Stimulated activated naive CD8-positive, alpha-beta T cell treated with anti-CD3 and anti-CD28 coated beads, Interleukin-15, amount 100 ng/mL, for 72 hours (primary cell): ENCODE data around the gene MASTL.

Experiments
- ATAC-seq: fragments of 150-1000 bp; cut with Tn5 transposase; 2 replicates; pipeline ENCODE4 v1.10.0; 2021; ENCODE audit warnings: mild to moderate bottlenecking, moderate library complexity
- DNase-seq, 2 donors: peaks; one replicate each; pipeline ENCODE4 v3.0.0; 2021 to 2022
- H3K27ac Mint-ChIP-seq, 2 donors: one replicate each; pipeline ENCODE4 v1.8.0; 2022; ENCODE audit warnings: mild to moderate bottlenecking in 2 of 2, mixed read lengths in 2 of 2, moderate library complexity in 2 of 2
- H3K27me3 Mint-ChIP-seq: one replicate; pipeline ENCODE4 v1.8.0; 2022; ENCODE audit warnings: mixed read lengths
- H3K4me1 Mint-ChIP-seq: one replicate; pipeline ENCODE4 v1.8.0; 2022; ENCODE audit warnings: mild to moderate bottlenecking, mixed read lengths
- H3K4me3 Mint-ChIP-seq, 2 donors: one replicate each; pipeline ENCODE4 v1.8.0; 2022; ENCODE audit warnings: mild to moderate bottlenecking in 2 of 2, mixed read lengths in 2 of 2, moderate library complexity in 1 of 2
- H3K9me3 Mint-ChIP-seq, 2 donors: one replicate each; pipeline ENCODE4 v1.8.0; 2022; ENCODE audit warnings: mixed read lengths in 2 of 2

The MASTL gene

DNA sequence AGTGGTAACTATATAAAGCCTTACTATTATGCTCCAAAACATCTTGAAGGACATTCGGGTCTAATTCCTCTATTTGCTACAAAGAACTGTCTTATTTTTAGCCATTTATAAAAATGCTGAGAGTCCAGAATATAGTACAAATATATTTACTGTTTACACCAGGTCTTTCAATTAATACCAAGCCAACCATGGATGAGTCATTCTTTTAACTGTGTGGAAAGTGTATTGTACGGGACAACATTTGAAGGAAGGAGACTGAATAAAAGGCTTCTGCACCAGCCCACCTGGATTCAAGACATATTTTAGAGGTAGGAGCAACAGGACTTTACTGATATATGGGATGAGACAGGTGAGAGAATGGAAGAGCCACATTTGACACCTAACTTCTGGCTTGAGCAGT is 35.4 kb downstream of the MASTL start:
- ATAC-seq (no peak), DNase-seq (no peak)
- Mint-ChIP-seq H3K4me1 (no peaks in the 10 kb centered on the region), H3K9me3 (no peaks in the 10 kb centered on the region), H3K27me3 (no peaks in the 10 kb centered on the region), H3K4me3 (no peak overlapping the region), H3K27ac (no peak overlapping the region)

DNA sequence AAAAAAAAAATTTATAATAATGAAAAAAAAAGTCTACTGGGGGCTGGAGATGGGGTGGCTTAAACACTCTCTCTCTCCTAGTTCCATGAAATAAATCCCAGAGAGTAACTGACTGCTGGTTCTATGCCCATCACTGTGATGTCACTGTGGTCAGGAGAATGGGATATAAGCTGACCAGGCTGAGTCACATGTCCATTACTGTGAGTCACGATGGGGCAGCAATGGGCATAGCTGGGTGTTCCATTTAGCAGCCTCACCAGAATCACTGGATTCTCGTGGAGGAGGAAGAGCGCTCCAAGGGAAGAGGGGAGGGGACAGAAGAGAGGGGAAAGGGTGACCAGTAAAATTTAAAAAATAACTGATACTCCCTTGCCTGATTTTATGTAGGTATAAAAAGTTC is 37.1 kb downstream of the MASTL start:
- Mint-ChIP-seq H3K9me3 (no peaks in the 10 kb centered on the region), H3K27ac (peak overlapping the region in 1 of 2 donors; percentile 90), H3K4me3 (no peak overlapping the region), H3K4me1 (no peaks in the 10 kb centered on the region), H3K27me3 (no peaks in the 10 kb centered on the region)
- ATAC-seq = no peak
- DNase-seq = no peak

DNA sequence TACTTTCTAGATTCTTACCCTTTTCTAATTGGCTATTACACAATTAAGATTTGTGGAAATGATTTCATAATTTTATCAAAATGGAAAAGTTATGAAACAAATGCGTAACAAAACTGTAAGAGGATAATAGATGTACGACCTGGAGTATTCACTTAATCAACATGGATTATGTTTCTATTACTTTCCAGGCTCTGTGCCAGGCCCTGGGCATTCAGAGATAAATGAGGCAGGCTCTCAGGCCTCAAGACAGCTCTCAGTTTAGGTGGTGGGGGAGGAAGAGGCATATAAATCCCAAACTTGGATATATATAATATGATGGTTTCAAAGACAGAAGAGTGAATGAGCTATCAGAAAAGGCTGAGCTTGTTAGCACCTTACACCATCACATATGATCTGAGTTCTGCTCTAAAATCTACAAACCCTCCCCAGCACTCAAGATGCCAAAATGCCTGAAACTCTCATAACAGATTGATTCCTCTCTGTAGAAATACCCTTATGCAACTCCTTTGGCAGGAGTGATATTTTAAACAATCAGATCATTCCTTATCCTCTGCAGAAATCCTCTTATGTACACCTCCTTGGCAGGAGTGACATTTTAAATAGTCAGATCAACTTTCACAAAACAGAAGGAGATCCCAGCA is 42.9 kb downstream of the MASTL start:
- Mint-ChIP-seq H3K27me3 (no peaks in the 10 kb centered on the region), H3K27ac (no peak overlapping the region), H3K4me3 (no peak overlapping the region), H3K4me1 (no peaks in the 10 kb centered on the region), H3K9me3 (no peaks in the 10 kb centered on the region)
- ATAC-seq = no peak
- DNase-seq = no peak

DNA sequence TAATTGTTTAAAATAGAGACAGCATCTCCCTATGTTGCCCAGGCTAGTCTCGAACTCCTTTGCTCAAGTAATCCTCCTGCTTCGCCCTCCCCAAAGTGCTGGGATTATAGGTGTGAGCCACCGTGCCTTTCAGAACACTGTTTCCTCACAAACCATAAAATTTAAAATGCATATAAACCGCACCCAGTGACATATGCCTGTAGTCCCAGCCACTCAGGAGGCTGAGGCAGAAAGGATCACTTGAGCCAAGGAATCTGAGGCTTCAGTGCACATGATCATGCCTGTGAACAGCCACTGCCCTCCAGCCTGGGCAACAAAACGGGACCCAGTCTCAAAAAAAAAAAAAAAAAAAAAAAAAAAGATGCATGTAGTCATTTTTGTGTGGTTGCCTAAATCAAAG is 48.7 kb downstream of the MASTL start:
- H3K27ac Mint-ChIP-seq = no peak overlapping the region
- DNase-seq (no peak), ATAC-seq (no peak)
- no peak overlapping the region for H3K4me3 Mint-ChIP-seq
- H3K9me3 Mint-ChIP-seq = no peaks in the 10 kb centered on the region
- H3K27me3 Mint-ChIP-seq = no peaks in the 10 kb centered on the region
- H3K4me1 Mint-ChIP-seq = no peaks in the 10 kb centered on the region

- no peaks in the 10 kb centered on the region for H3K4me1 Mint-ChIP-seq
- no peak overlapping the region for H3K4me3 Mint-ChIP-seq
- H3K9me3 Mint-ChIP-seq = no peaks in the 10 kb centered on the region
- no peaks in the 10 kb centered on the region for H3K27me3 Mint-ChIP-seq
- no peak overlapping the region for H3K27ac Mint-ChIP-seq
- no peak for ATAC-seq
- no peak for DNase-seq
These were observed 52.2 kb downstream of the MASTL start for GRCh38 chr10:27207350-27207749.

GRCh38 chr10:27223964-27224363 is 68.8 kb downstream of the MASTL start:
- no peaks in the 10 kb centered on the region for H3K9me3 Mint-ChIP-seq
- ATAC-seq (no peak), DNase-seq (peak; percentile 12 to 30)
- peak overlapping the region in 1 of 2 donors; percentile 42 for H3K27ac Mint-ChIP-seq
- no peaks in the 10 kb centered on the region for H3K27me3 Mint-ChIP-seq
- peaks cover 16% of the 10 kb centered on the region for H3K4me1 Mint-ChIP-seq
- H3K4me3 Mint-ChIP-seq = no peak overlapping the region

GRCh38 chr10:27225011-27225590 is 69.9 kb downstream of the MASTL start:
- DNase-seq (no peak), ATAC-seq (no peak)
- no peaks in the 10 kb centered on the region for H3K27me3 Mint-ChIP-seq
- H3K27ac Mint-ChIP-seq = no peak overlapping the region
- peaks cover 16% of the 10 kb centered on the region for H3K4me1 Mint-ChIP-seq
- H3K9me3 Mint-ChIP-seq = no peaks in the 10 kb centered on the region
- H3K4me3 Mint-ChIP-seq = no peak overlapping the region

DNA sequence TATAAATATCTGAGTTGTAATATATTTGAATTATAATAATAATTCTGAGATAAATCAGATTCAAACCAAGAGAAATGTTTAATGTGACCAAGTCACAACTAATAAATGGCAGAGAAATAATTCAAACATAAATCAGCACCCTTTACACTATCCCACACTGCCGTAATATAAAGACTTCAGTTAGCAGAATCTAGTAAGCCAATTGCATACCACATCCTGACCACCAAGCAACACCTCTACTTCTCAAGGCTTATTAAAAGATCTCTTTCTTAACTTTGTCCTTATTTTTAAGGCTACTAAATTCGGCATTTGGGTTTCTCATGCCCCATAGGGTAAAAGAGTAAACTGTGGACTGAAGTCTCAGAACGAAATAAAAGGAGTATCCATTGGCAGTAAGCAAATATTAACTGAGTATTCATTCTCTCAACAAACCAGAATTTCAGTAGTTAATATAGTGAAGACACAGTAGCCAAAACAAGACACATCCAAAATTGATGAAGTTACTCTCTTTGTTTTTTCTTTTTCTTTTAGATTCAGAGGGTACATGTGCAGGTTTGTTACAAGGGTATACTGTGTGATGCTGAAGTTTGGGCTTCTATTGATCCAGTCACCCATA is 70.6 kb downstream of the MASTL start:
- Mint-ChIP-seq H3K4me3 (no peak overlapping the region), H3K27me3 (no peaks in the 10 kb centered on the region), H3K4me1 (peaks cover 16% of the 10 kb centered on the region), H3K27ac (no peak overlapping the region), H3K9me3 (no peaks in the 10 kb centered on the region)
- ATAC-seq (peak; percentile 83), DNase-seq (no peak)

- Mint-ChIP-seq H3K4me1 (peaks cover 14% of the 10 kb centered on the region), H3K27ac (no peak overlapping the region), H3K9me3 (no peaks in the 10 kb centered on the region), H3K27me3 (no peaks in the 10 kb centered on the region), H3K4me3 (no peak overlapping the region)
- ATAC-seq (no peak), DNase-seq (no peak)
These were observed 74.9 kb downstream of the MASTL start for GRCh38 chr10:27230022-27230421.

- H3K9me3 Mint-ChIP-seq = no peaks in the 10 kb centered on the region
- no peak overlapping the region for H3K4me3 Mint-ChIP-seq
- no peaks in the 10 kb centered on the region for H3K27me3 Mint-ChIP-seq
- H3K27ac Mint-ChIP-seq = no peak overlapping the region
- DNase-seq (no peak), ATAC-seq (no peak)
- H3K4me1 Mint-ChIP-seq = peaks cover 13% of the 10 kb centered on the region
These were observed 80.6 kb downstream of the MASTL start for GRCh38 chr10:27235706-27236105.
